RWPE1 (cell line): Measurements from ENCODE around the gene SALL4.

ENCODE experiments used
- CTCF ChIA-PET: fragments of 350-600 bp; sonication (Branson Sonifier 250); formaldehyde crosslinking; extraction: SDS; loops from one replicate; lab custom pipeline; 2021; lab: Yijun Ruan, JAX
- POLR2A ChIA-PET: fragments of 400-600 bp; formaldehyde crosslinking; extraction: SDS; loops from one replicate; lab custom pipeline; 2020; ENCODE audit warnings: antibody characterized with exemption; ENCODE audit not compliant: low non-redundant PET; lab: Yijun Ruan, JAX
- DNase-seq: peaks from one replicate; pipeline ENCODE4 v3.0.0; 2012; ENCODE audit warnings: low spot score
- H3K27ac ChIP-seq: fragments of 450-650 bp; 2 replicates; pipeline ENCODE4 v1.5.1; 2017
- TF ChIP-seq, protein P1 (sequence below): fragments of 450-650 bp; conservative IDR thresholded peaks from 2 replicates; pipeline ENCODE4 v1.5.1; 2017; ENCODE audit warnings: low read depth, mild to moderate bottlenecking

SALL4 gene

GRCh38 chr20:51802170-51802751, at the start of gene SALL4:
Gene SALL4, minus strand, starts transcription at chr20:51802521. Its CDS starts 113 bp downstream, at chr20:51802408.
- H3K27ac ChIP-seq, result no peak within 1 kb of the TSS
- DNase-seq, result no peak
- POLR2A ChIA-PET, result no interaction called here
- TF ChIP-seq, protein P1, sequence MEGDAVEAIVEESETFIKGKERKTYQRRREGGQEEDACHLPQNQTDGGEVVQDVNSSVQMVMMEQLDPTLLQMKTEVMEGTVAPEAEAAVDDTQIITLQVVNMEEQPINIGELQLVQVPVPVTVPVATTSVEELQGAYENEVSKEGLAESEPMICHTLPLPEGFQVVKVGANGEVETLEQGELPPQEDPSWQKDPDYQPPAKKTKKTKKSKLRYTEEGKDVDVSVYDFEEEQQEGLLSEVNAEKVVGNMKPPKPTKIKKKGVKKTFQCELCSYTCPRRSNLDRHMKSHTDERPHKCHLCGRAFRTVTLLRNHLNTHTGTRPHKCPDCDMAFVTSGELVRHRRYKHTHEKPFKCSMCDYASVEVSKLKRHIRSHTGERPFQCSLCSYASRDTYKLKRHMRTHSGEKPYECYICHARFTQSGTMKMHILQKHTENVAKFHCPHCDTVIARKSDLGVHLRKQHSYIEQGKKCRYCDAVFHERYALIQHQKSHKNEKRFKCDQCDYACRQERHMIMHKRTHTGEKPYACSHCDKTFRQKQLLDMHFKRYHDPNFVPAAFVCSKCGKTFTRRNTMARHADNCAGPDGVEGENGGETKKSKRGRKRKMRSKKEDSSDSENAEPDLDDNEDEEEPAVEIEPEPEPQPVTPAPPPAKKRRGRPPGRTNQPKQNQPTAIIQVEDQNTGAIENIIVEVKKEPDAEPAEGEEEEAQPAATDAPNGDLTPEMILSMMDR, result no peak
- CTCF ChIA-PET, result interaction anchor here (0.6 to 1.5 kb wide), 4 partner anchors 12 to 389 kb away, joined by 3 to 4 read pairs (median 4); partner anchors contain the start of gene ZFP64

DNA sequence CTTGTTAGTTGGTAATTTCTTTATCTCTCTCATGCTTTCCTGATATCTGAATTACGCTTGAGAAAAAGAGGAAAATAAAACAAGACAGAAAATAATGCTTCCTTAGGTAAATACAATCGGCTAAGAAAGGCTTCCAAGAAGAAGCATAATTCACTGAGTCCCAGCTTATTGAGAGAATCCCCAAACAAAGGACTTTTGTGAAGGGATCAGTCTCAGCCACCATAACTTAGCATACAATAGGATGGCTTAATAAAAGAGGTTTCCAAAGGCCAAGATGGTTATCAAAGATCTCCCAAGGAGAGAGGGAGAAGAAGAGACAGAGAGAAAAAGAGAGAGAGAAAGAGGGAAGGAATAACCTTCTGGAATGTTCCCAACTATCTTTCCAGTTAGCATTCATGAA, 46.0 kb upstream of the SALL4 start:
- DNase-seq, result no peak
- no peak overlapping the region for H3K27ac ChIP-seq
- ChIA-PET POLR2A (no interaction called here), CTCF (interaction anchor here (0.6 kb wide), 1 partner anchor 294 kb away, joined by 3 read pairs; no protein-coding TSS in a partner anchor)
- TF ChIP-seq, protein P1, result no peak

- H3K27ac ChIP-seq, result no peak overlapping the region
- POLR2A ChIA-PET, result no interaction called here
- CTCF ChIA-PET, result no interaction called here
- TF ChIP-seq, protein P1, result no peak
- no peak for DNase-seq
Measured at GRCh38 chr20:51840865-51841264, 38.5 kb upstream of the SALL4 start.

DNA sequence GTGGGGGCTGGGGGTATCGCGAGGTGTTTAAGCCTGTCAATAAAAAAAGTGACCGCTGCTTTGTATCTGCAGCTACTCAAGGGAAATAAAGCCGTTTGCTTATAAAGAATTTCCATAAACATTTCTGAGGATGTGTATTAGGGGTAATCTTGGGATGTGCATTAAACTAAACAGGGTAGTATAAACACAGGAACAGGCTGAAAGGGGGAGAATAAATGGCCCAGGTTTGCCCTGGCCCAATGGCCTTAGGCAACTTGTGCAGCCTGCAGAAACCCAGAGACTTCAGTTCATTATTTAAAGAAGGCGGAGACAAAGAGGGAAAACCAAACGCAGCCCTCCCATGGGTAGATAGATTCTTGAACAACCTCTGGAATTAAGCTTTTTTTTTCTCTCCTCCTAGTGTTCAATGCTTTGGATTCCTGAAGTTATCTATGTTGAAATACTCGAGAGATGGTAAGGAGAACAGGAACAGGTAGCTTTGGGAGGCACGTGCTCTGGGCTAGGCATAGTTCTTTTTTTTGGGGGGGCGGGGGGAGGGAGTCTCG, 35.6 kb upstream of the SALL4 start:
- no peak overlapping the region for H3K27ac ChIP-seq
- CTCF ChIA-PET, result interaction anchor here (0.6 kb wide), 1 partner anchor 38 kb away, joined by 4 read pairs; no protein-coding TSS in a partner anchor
- no peak for DNase-seq
- POLR2A ChIA-PET, result no interaction called here
- TF ChIP-seq, protein P1, result no peak

DNA sequence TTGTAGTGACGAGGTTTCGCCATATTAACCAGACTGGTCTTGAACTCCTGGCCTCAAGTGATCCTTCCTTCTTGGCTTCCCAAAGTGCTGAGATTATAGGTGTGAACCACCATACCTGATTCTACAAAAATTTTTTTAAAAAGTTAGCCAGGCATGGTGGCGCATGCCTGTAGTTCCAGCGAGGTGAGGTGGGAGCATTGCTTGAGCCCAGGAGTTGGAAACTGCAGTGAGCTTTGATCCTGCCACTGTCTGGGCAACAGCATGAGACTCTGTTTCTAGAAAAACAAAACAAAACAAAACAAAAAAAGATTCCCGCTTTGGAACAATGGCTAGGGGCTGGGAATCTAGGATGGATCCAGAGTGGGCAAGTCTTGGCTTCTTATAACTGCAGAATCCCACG, 35.1 kb upstream of the SALL4 start:
- TF ChIP-seq, protein P1, result no peak
- POLR2A ChIA-PET, result interaction anchor here (0.6 kb wide), 1 partner anchor 194 kb away, joined by 3 read pairs; no protein-coding TSS in a partner anchor

GRCh38 chr20:51833326-51833725, 31.0 kb upstream of the SALL4 start:
- POLR2A ChIA-PET, result no interaction called here
- no peak for DNase-seq
- no peak overlapping the region for H3K27ac ChIP-seq
- TF ChIP-seq, protein P1, result no peak
- CTCF ChIA-PET, result interaction anchor here (1.4 kb wide), 1 partner anchor 33 kb away, joined by 4 read pairs; no protein-coding TSS in a partner anchor

More for the DNA sequence above, 35.1 kb upstream of the SALL4 start:
- H3K27ac ChIP-seq, result no peak overlapping the region
- CTCF ChIA-PET, result no interaction called here
- no peak for DNase-seq
